Activated B cell treated with CpG ODN at 0.5 μM for 24 hours (primary cell): ENCODE results near the gene FRAT1. TPM values are rescaled to one million over a fixed set of nuclear protein-coding genes. Genes with fewer than 3 reads are reported as not detected.

Experiments
- ATAC-seq: fragments of 200-7000 bp; cut with Tn5 transposase; one replicate; pipeline ENCODE4 v1.10.0; 2021; ENCODE audit warnings: low read depth, mild to moderate bottlenecking, moderate library complexity
- CTCF ChIA-PET: fragments of 350-600 bp; sonication (Branson Sonifier 250); formaldehyde crosslinking; loops from one replicate; lab custom pipeline; 2021; ENCODE audit warnings: antibody characterized with exemption; lab: Charles Lee
- POLR2A ChIA-PET: fragments of 350-600 bp; sonication (Branson Sonifier 250); formaldehyde crosslinking; loops from one replicate; lab custom pipeline; 2021; ENCODE audit warnings: antibody characterized with exemption; lab: Charles Lee
- DNase-seq: peaks from one replicate; pipeline ENCODE4 v3.0.0; 2022
- H3K27ac Mint-ChIP-seq: one replicate; pipeline ENCODE4 v1.8.0; 2020; ENCODE audit warnings: mixed read lengths
- H3K27me3 Mint-ChIP-seq: one replicate; pipeline ENCODE4 v1.8.0; 2021; ENCODE audit warnings: mixed read lengths
- H3K36me3 Mint-ChIP-seq: one replicate; pipeline ENCODE4 v1.8.0; 2021; ENCODE audit warnings: low read depth, mixed read lengths
- H3K4me1 Mint-ChIP-seq: one replicate; pipeline ENCODE4 v1.8.0; 2021; ENCODE audit warnings: mixed read lengths
- H3K4me3 Mint-ChIP-seq: one replicate; pipeline ENCODE4 v1.8.0; 2020; ENCODE audit warnings: mild to moderate bottlenecking, mixed read lengths
- H3K9me3 Mint-ChIP-seq: one replicate; pipeline ENCODE4 v1.8.0; 2020; ENCODE audit warnings: mixed read lengths
- intact Hi-C: fragments of 100-400 bp; cut with micrococcal nuclease; formaldehyde crosslinking; loops from one replicate; pipeline ENCODE4 v1.15.1; 2024
- total RNA-seq: library from RNA; stranded (reverse); gene quantifications from 2 replicates; pipeline ENCODE4 v1.2.3, GENCODE V29; 2022
- TF ChIP-seq, protein P1 (sequence below): fragments of 200-600 bp; IDR thresholded peaks from one replicate; pipeline ENCODE4 v1.8.0; 2022; ENCODE audit warnings: antibody characterized with exemption, mild to moderate bottlenecking

The FRAT1 gene
- total RNA-seq, 1 donor from 2014 or later, result 6.9 TPM

DNA sequence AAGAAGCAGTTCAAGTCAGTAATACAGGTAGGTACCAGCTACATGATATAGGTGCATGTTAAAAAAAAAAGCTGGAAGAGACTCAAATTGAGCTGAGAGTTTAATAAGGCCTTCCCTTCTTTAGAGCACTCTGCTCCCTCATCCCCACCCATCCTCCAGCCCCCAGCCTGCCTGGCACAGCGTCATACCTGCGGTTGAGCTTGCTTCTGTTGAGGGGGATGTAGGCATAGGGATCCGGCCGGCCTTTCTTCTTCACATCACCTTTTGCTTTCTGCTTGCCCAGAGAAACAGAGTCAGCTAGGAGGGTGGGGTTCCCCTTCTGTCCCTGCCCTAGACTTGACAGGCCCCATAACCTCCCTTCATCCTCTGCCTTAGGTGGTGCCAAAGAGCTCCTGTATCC is 39.3 kb downstream of the FRAT1 start:
- ChIA-PET CTCF (interaction anchor here (1.4 kb wide), 1 partner anchor 80 kb away, joined by 3 read pairs; no protein-coding TSS in a partner anchor), POLR2A (no interaction called here)
- no peak overlapping the region for H3K27ac Mint-ChIP-seq
- ATAC-seq, result no peak
- peaks cover 68% of the 10 kb centered on the region for H3K36me3 Mint-ChIP-seq
- H3K4me1 Mint-ChIP-seq, result no peaks in the 10 kb centered on the region
- H3K9me3 Mint-ChIP-seq, result no peaks in the 10 kb centered on the region
- no peaks in the 10 kb centered on the region for H3K27me3 Mint-ChIP-seq
- TF ChIP-seq, protein P1, sequence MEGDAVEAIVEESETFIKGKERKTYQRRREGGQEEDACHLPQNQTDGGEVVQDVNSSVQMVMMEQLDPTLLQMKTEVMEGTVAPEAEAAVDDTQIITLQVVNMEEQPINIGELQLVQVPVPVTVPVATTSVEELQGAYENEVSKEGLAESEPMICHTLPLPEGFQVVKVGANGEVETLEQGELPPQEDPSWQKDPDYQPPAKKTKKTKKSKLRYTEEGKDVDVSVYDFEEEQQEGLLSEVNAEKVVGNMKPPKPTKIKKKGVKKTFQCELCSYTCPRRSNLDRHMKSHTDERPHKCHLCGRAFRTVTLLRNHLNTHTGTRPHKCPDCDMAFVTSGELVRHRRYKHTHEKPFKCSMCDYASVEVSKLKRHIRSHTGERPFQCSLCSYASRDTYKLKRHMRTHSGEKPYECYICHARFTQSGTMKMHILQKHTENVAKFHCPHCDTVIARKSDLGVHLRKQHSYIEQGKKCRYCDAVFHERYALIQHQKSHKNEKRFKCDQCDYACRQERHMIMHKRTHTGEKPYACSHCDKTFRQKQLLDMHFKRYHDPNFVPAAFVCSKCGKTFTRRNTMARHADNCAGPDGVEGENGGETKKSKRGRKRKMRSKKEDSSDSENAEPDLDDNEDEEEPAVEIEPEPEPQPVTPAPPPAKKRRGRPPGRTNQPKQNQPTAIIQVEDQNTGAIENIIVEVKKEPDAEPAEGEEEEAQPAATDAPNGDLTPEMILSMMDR, result no peak
- intact Hi-C loops, result no loop called here
- H3K4me3 Mint-ChIP-seq, result no peak overlapping the region
- DNase-seq, result no peak

DNA sequence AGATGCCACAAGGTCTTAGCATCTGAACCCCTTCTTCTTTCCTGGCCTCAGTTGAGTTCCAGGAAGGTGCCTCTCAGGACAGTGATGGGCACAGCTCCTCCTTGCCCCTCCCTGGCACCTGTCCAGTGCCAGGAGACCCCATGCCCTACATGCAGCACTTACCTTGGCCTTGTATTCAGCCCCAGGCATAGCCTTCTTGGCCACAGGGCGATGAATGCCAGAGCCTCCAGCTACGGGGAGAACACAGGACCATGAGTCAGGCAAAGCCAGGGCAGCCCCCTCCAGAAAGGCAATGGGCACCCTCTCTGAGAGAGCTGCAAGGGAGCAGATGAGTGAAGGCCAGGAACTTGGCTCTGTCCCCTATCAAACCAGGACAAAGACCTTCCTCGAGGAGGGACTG is 39.7 kb downstream of the FRAT1 start:
- intact Hi-C loops, result no loop called here
- Mint-ChIP-seq H3K27ac (no peak overlapping the region), H3K4me3 (no peak overlapping the region), H3K9me3 (no peaks in the 10 kb centered on the region), H3K36me3 (peaks cover 73% of the 10 kb centered on the region), H3K4me1 (no peaks in the 10 kb centered on the region), H3K27me3 (no peaks in the 10 kb centered on the region)
- ATAC-seq, result no peak
- TF ChIP-seq, protein P1, result no peak
- no peak for DNase-seq
- ChIA-PET POLR2A (no interaction called here), CTCF (interaction anchor here (1.4 kb wide), 1 partner anchor 80 kb away, joined by 3 read pairs; no protein-coding TSS in a partner anchor)

DNA sequence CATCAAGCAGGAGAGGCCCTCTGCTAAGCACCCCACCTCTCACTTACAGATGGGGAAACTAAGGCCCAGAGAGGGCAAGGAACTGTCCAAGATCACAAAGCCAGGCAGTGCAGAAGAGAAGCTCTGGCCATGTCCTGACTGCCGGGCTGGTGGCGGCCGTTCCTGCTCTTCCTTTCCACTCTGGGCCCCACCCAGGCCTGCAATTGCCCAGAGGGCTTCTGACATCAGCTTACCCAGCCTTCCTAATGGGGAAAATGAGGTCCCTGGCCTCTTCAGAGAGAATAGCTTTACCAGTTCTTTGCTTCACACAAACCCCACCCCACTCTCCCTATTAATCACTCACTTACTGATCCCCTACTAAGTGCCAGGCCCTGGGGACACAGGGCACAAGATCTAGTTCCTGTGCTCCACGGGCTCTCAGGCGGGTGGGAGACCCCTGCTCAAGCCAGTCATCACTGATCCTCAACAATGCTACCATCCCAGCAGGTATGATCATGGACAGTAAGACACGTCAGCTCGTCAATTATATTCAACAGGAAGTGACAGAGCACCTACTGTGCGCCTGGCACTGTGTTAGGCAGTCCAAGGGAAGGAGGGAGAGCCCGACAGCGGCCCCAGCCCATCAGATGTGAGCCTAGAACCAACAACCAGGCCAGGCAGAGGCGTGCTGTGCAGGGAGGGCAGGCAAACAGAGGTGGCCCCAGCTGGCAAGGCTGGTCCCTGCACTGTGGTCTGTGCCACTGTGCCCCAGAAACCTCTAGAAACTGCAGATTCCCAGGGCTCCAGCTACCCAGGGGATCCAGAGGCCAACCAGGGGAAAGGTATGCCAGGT is 41.9 kb downstream of the FRAT1 start:
- H3K9me3 Mint-ChIP-seq, result no peaks in the 10 kb centered on the region
- H3K36me3 Mint-ChIP-seq, result peaks cover 86% of the 10 kb centered on the region
- H3K4me3 Mint-ChIP-seq, result no peak overlapping the region
- CTCF ChIA-PET, result no interaction called here
- H3K4me1 Mint-ChIP-seq, result peaks cover 18% of the 10 kb centered on the region
- POLR2A ChIA-PET, result no interaction called here
- H3K27ac Mint-ChIP-seq, result no peak overlapping the region
- TF ChIP-seq, protein P1, result no peak
- H3K27me3 Mint-ChIP-seq, result no peaks in the 10 kb centered on the region
- DNase-seq (no peak), ATAC-seq (no peak)
- intact Hi-C loops, result loop anchor here (5.0 kb wide), 1 partner anchor 289 kb away; no protein-coding TSS in a partner anchor

DNA sequence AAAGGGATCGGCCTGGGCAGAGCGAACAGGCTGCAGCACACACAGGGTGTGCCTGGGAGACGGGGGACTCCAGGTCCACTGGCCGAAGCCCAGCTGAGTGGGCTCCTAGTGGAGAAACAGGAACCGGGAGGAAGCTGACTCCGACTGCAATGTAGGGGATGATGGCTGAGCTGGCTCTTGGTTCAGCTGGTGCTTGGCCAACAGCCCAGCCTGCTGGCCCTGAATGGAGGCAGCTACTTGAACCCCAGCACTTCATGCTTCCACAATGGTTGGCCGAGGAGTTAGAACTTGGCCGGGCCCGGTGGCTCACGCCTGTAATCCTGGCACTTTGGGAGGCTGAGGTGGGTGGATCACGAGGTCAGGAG is 42.4 kb downstream of the FRAT1 start:
- ChIA-PET CTCF (no interaction called here), POLR2A (no interaction called here)
- H3K27ac Mint-ChIP-seq, result no peak overlapping the region
- H3K4me3 Mint-ChIP-seq, result no peak overlapping the region
- peaks cover 24% of the 10 kb centered on the region for H3K4me1 Mint-ChIP-seq
- DNase-seq (no peak), ATAC-seq (no peak)
- no peaks in the 10 kb centered on the region for H3K27me3 Mint-ChIP-seq
- H3K36me3 Mint-ChIP-seq, result peaks cover 86% of the 10 kb centered on the region
- TF ChIP-seq, protein P1, result no peak
- intact Hi-C loops, result loop anchor here (5.0 kb wide), 1 partner anchor 289 kb away; no protein-coding TSS in a partner anchor
- H3K9me3 Mint-ChIP-seq, result no peaks in the 10 kb centered on the region

DNA sequence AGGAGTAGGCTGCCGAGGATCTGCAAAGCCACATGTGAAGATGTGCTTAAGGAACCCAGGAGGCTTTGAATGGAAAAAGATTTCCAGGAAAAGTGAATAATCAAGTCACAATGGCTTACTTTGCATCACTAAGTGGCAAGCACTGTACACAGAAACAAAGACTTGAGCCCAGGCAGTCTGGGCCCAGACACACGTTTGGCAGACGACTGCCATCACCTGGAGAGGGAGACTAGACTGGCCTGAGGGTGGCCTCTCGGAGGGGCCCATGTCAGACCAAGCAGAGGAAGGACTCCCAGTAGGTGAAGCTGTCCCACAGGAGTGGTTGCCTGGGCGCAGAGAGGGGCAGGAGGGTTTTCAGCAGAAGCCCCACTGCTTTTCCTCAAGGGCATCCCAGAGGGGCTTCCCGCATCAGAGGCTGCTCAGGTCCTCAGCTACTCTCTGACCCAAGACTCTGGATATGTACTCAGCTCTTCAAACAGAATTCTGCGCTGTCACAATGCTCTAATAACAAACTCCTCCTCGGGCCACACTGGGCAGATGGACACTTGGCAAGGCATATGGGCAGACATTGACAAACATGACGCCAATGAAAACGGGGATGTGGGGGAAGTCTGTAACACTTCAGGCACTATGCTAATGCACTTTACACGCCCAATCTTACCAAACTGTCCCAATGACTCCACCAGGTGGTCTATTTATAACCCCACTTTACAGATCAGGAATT is 43.4 kb downstream of the FRAT1 start:
- no peak for ATAC-seq
- H3K4me1 Mint-ChIP-seq, result peaks cover 34% of the 10 kb centered on the region
- intact Hi-C loops, result loop anchor here (5.0 kb wide), 1 partner anchor 290 kb away; no protein-coding TSS in a partner anchor

More for the DNA sequence above, 43.4 kb downstream of the FRAT1 start:
- TF ChIP-seq, protein P1, result no peak
- ChIA-PET CTCF (no interaction called here), POLR2A (no interaction called here)
- H3K4me3 Mint-ChIP-seq, result no peak overlapping the region
- H3K36me3 Mint-ChIP-seq, result peaks cover 87% of the 10 kb centered on the region
- no peak for DNase-seq
- H3K27me3 Mint-ChIP-seq, result no peaks in the 10 kb centered on the region
- H3K9me3 Mint-ChIP-seq, result no peaks in the 10 kb centered on the region
- no peak overlapping the region for H3K27ac Mint-ChIP-seq
